A549 (cell line): Measurements from ENCODE around the gene DUSP1. TPM values are rescaled to one million over a fixed set of nuclear protein-coding genes. Genes with fewer than 3 reads are reported as not detected.
A peak's percentile ranks its signal among the peaks of the same experiment; 100 is the strongest.

Source experiments
- CBX8 ChIP-seq: fragments of 200-600 bp; sonication (generic); IDR thresholded peaks from 2 replicates; pipeline ENCODE4 v1.6.1; 2016
- CHD4 ChIP-seq: fragments of 200-600 bp; sonication (generic); IDR thresholded peaks from 2 replicates; pipeline ENCODE4 v1.6.1; 2016; ENCODE audit warnings: antibody characterized with exemption, mild to moderate bottlenecking, borderline replicate concordance
- EHMT2 ChIP-seq: fragments of 200-600 bp; sonication (generic); IDR thresholded peaks from 2 replicates; pipeline ENCODE4 v1.6.1; 2016; ENCODE audit warnings: antibody characterized with exemption, low read depth, mild to moderate bottlenecking, moderate library complexity
- FOSL2 ChIP-seq, 2 experiments: fragments of 450-650 bp in 1 of 2; fragments of >200 bp in 1 of 2; sonication (Bioruptor Twin) in 1 of 2; formaldehyde crosslinking; IDR thresholded peaks; 2 replicates each; pipeline versions ENCODE4 v1.5.0 to v1.6.1; 2016 to 2020; ENCODE audit warnings: mild to moderate bottlenecking in 1 of 2, moderate library complexity in 1 of 2
- GATA3 ChIP-seq: IDR thresholded peaks from 2 replicates; pipeline ENCODE4 v1.6.1; 2012; ENCODE audit warnings: borderline replicate concordance
- JUNB ChIP-seq: fragments of >200 bp; sonication (Bioruptor Twin); formaldehyde crosslinking; IDR thresholded peaks from 2 replicates; pipeline ENCODE4 v1.6.1; 2016
- MAX ChIP-seq: IDR thresholded peaks from 2 replicates; pipeline ENCODE4 v1.6.1; 2012
- MAZ ChIP-seq: fragments of 150-350 bp; IDR thresholded peaks from 2 replicates; pipeline ENCODE4 v1.6.1; 2014; ENCODE audit warnings: antibody characterized with exemption, low read depth, low read length, borderline replicate concordance
- MYC ChIP-seq: IDR thresholded peaks from 2 replicates; pipeline ENCODE4 v1.6.1; 2012; ENCODE audit warnings: mild to moderate bottlenecking, inconsistent platforms, low read length, improper control_type of control experiment, borderline replicate concordance
- NPAS2 ChIP-seq: fragments of 250-450 bp; sonication (Bioruptor Pico); IDR thresholded peaks from 2 replicates; pipeline ENCODE4 v1.8.0; 2022; ENCODE audit warnings: mild to moderate bottlenecking, moderate library complexity, borderline replicate concordance
- NR3C1 ChIP-seq: fragments of >200 bp; sonication (Bioruptor Twin); formaldehyde crosslinking; IDR thresholded peaks from 3 replicates; pipeline ENCODE4 v1.6.1; 2017
- POLR2A ChIP-seq: IDR thresholded peaks from 2 replicates; pipeline ENCODE4 v1.6.1; 2012; ENCODE audit warnings: mild to moderate bottlenecking, low read length
- RAD21 ChIP-seq, 2 experiments: fragments of >200 bp in 1 of 2; sonication (Bioruptor Twin) in 1 of 2; formaldehyde crosslinking in 1 of 2; IDR thresholded peaks in 1 of 2; conservative IDR thresholded peaks in 1 of 2; 2 replicates in 1 of 2; 3 replicates in 1 of 2; pipeline ENCODE4 v1.6.1; 2012 to 2018; ENCODE audit warnings: inconsistent platforms in 1 of 2
- RNF2 ChIP-seq: fragments of 200-600 bp; sonication (generic); IDR thresholded peaks from 2 replicates; pipeline ENCODE4 v1.6.1; 2016; ENCODE audit warnings: low read depth, mild to moderate bottlenecking, antibody characterized with exemption, moderate library complexity, borderline replicate concordance
- SREBF2 ChIP-seq: fragments of 450-650 bp; IDR thresholded peaks from 2 replicates; pipeline ENCODE4 v1.6.1; 2014; ENCODE audit warnings: mild to moderate bottlenecking, moderate library complexity
- USF2 ChIP-seq: fragments of 450-650 bp; IDR thresholded peaks from 2 replicates; pipeline ENCODE4 v1.6.1; 2014; ENCODE audit warnings: antibody characterized with exemption
- ZNF302 ChIP-seq: fragments of 250-450 bp; sonication (Bioruptor Pico); IDR thresholded peaks from 2 replicates; pipeline ENCODE4 v1.9.0; 2021; ENCODE audit warnings: inconsistent platforms, mild to moderate bottlenecking, moderate library complexity
- polyA plus RNA-seq, 4 experiments: library from polyadenylated mRNA; depleted of rRNA in 3 of 4; stranded (reverse); fragments of >200 nt; fragmentation: RNase III in 1 of 4; extraction: RNeasy Plus Mini Kit Qiagen cat#74134 plus additional on column Dnase treatment in 1 of 4; gene quantifications; 2 replicates in 3 of 4; 3 replicates in 1 of 4; pipeline ENCODE4 v1.2.3, GENCODE V29; 2011 to 2017
- TF ChIP-seq, protein P1 (sequence below): fragments of >200 bp; sonication (Bioruptor Twin); formaldehyde crosslinking; IDR thresholded peaks from 3 replicates; pipeline ENCODE4 v1.5.1; 2016
- TF ChIP-seq, protein P2 (sequence below): IDR thresholded peaks from 2 replicates; pipeline ENCODE4 v1.6.1; 2012; ENCODE audit warnings: low read depth, borderline replicate concordance
- TF ChIP-seq, protein P3 (sequence below): fragments of 250-450 bp; sonication (Bioruptor Pico); IDR thresholded peaks from 2 replicates; pipeline ENCODE4 v1.5.0; 2021; ENCODE audit warnings: mild to moderate bottlenecking, moderate library complexity, borderline replicate concordance
- TF ChIP-seq, protein P4 (sequence below): fragments of 200-600 bp; sonication (generic); IDR thresholded peaks from 2 replicates; pipeline ENCODE4 v1.6.1; 2016; ENCODE audit warnings: antibody characterized with exemption, mild to moderate bottlenecking, moderate library complexity
- TF ChIP-seq, protein P5 (sequence below): IDR thresholded peaks from 2 replicates; pipeline ENCODE4 v1.6.1; 2012

Gene DUSP1
- polyA plus RNA-seq, 2 of the 4 experiments (the other 2 are of a cell fraction), result 207 to 594 TPM

DNA sequence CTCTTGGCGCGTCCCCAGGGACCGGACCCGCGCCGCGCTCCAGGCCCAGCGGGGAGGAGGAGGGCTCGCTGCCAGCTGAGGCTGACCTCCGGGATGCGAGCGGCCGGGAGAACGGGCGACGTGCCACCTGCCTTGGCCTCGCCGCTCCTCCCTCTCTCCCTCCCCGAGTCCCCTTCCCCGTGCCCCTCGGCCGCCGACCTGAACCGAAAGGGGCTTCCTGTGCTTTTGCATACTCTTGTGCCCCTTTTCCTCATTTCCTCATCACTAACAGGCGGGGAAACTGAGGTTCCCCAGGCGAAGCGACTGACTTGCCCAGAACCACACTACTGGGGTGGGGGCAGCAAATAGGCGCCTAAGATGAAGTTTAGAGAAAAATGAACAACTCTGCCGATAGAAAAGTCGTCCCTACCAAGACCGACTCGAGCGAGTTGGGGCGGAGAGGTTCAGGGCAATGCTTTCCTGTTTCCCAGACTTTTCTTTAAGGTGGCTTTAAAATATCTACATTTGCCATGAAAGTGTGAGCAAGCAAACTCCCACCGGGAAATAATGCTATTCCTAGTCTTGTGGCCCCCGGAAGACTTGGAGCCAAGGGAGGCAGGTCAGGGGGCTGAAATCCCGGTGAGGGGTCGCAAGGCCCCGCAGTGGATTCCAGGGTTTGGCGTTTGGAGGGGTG lies 580 bp upstream of the DUSP1 start (continued):
- TF ChIP-seq, protein P1, sequence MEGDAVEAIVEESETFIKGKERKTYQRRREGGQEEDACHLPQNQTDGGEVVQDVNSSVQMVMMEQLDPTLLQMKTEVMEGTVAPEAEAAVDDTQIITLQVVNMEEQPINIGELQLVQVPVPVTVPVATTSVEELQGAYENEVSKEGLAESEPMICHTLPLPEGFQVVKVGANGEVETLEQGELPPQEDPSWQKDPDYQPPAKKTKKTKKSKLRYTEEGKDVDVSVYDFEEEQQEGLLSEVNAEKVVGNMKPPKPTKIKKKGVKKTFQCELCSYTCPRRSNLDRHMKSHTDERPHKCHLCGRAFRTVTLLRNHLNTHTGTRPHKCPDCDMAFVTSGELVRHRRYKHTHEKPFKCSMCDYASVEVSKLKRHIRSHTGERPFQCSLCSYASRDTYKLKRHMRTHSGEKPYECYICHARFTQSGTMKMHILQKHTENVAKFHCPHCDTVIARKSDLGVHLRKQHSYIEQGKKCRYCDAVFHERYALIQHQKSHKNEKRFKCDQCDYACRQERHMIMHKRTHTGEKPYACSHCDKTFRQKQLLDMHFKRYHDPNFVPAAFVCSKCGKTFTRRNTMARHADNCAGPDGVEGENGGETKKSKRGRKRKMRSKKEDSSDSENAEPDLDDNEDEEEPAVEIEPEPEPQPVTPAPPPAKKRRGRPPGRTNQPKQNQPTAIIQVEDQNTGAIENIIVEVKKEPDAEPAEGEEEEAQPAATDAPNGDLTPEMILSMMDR, result no peak
- TF ChIP-seq EHMT2, result no peak
- TF ChIP-seq JUNB, result no peak
- TF ChIP-seq, protein P2, sequence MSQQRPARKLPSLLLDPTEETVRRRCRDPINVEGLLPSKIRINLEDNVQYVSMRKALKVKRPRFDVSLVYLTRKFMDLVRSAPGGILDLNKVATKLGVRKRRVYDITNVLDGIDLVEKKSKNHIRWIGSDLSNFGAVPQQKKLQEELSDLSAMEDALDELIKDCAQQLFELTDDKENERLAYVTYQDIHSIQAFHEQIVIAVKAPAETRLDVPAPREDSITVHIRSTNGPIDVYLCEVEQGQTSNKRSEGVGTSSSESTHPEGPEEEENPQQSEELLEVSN, result no peak
- no peak for TF ChIP-seq USF2
- TF ChIP-seq, protein P3, sequence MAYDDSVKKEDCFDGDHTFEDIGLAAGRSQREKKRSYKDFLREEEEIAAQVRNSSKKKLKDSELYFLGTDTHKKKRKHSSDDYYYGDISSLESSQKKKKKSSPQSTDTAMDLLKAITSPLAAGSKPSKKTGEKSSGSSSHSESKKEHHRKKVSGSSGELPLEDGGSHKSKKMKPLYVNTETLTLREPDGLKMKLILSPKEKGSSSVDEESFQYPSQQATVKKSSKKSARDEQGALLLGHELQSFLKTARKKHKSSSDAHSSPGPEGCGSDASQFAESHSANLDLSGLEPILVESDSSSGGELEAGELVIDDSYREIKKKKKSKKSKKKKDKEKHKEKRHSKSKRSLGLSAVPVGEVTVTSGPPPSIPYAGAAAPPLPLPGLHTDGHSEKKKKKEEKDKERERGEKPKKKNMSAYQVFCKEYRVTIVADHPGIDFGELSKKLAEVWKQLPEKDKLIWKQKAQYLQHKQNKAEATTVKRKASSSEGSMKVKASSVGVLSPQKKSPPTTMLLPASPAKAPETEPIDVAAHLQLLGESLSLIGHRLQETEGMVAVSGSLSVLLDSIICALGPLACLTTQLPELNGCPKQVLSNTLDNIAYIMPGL (CRISPR knock-in tag), result no peak; the same call in 1 of the 2 replicates
- TF ChIP-seq POLR2A, result no peak
- peak; percentile 11; the same call in 1 of the 2 replicates for TF ChIP-seq MAZ
- TF ChIP-seq FOSL2 (IDR thresholded peaks at IDR 0.05), result no peak
- TF ChIP-seq FOSL2 (CRISPR knock-in tag; IDR thresholded peaks at IDR 0.05), result no peak
- no peak for TF ChIP-seq RNF2
- TF ChIP-seq NPAS2 (CRISPR knock-in tag), result no peak
- TF ChIP-seq NR3C1, result no peak
- no peak for TF ChIP-seq ZNF302
- no peak; the same call in 1 of the 2 replicates for TF ChIP-seq MYC
- no peak; a peak in 1 of 5 replicates for TF ChIP-seq RAD21 (conservative IDR thresholded peaks at IDR 0.05 in 1 of 2, IDR thresholded peaks at IDR 0.05 in 1 of 2)
- TF ChIP-seq, protein P4, sequence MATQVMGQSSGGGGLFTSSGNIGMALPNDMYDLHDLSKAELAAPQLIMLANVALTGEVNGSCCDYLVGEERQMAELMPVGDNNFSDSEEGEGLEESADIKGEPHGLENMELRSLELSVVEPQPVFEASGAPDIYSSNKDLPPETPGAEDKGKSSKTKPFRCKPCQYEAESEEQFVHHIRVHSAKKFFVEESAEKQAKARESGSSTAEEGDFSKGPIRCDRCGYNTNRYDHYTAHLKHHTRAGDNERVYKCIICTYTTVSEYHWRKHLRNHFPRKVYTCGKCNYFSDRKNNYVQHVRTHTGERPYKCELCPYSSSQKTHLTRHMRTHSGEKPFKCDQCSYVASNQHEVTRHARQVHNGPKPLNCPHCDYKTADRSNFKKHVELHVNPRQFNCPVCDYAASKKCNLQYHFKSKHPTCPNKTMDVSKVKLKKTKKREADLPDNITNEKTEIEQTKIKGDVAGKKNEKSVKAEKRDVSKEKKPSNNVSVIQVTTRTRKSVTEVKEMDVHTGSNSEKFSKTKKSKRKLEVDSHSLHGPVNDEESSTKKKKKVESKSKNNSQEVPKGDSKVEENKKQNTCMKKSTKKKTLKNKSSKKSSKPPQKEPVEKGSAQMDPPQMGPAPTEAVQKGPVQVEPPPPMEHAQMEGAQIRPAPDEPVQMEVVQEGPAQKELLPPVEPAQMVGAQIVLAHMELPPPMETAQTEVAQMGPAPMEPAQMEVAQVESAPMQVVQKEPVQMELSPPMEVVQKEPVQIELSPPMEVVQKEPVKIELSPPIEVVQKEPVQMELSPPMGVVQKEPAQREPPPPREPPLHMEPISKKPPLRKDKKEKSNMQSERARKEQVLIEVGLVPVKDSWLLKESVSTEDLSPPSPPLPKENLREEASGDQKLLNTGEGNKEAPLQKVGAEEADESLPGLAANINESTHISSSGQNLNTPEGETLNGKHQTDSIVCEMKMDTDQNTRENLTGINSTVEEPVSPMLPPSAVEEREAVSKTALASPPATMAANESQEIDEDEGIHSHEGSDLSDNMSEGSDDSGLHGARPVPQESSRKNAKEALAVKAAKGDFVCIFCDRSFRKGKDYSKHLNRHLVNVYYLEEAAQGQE, result no peak
- TF ChIP-seq, protein P5, sequence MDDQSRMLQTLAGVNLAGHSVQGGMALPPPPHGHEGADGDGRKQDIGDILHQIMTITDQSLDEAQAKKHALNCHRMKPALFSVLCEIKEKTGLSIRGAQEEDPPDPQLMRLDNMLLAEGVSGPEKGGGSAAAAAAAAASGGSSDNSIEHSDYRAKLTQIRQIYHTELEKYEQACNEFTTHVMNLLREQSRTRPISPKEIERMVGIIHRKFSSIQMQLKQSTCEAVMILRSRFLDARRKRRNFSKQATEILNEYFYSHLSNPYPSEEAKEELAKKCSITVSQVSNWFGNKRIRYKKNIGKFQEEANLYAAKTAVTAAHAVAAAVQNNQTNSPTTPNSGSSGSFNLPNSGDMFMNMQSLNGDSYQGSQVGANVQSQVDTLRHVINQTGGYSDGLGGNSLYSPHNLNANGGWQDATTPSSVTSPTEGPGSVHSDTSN, result no peak
- TF ChIP-seq CHD4, result no peak
- no peak for TF ChIP-seq MAX
- TF ChIP-seq CBX8, result no peak
- TF ChIP-seq GATA3, result no peak
- no peak for TF ChIP-seq SREBF2
